Activated naive CD4-positive, alpha-beta T cell treated with anti-CD3 and anti-CD28 coated beads, Interleukin-2, amount 50 U/mL, for 72 hours (primary cell): Measurements from ENCODE around the gene MYDGF. TPM values are rescaled to one million over a fixed set of nuclear protein-coding genes. Genes with fewer than 3 reads are reported as not detected.
"Not testable (repeated sequence)": the region's sequence is repeated elsewhere in the genome, so short reads cannot be mapped to it uniquely, and the experiment has no call there.

ENCODE experiments used
- ATAC-seq, 2 donors: fragments of 150-1000 bp; cut with Tn5 transposase; 2 replicates each; pipeline ENCODE4 v1.10.0; 2021; ENCODE audit warnings: mild to moderate bottlenecking in 2 of 2, moderate library complexity in 2 of 2
- DNase-seq, 2 donors: peaks; one replicate each; pipeline ENCODE4 v3.0.0; 2021 to 2022; ENCODE audit warnings: low spot score in 2 of 2
- H3K27ac Mint-ChIP-seq, 2 donors: one replicate each; pipeline ENCODE4 v1.8.0; 2022; ENCODE audit warnings: mild to moderate bottlenecking in 2 of 2, mixed read lengths in 2 of 2
- H3K36me3 Mint-ChIP-seq, 2 donors: one replicate each; pipeline ENCODE4 v1.8.0; 2022; ENCODE audit warnings: mixed read lengths in 2 of 2
- H3K9me3 Mint-ChIP-seq, 2 donors: one replicate each; pipeline ENCODE4 v1.8.0; 2022; ENCODE audit warnings: mixed read lengths in 2 of 2
- total RNA-seq, 2 donors: library from RNA; stranded (reverse); gene quantifications; one replicate each; pipeline ENCODE4 v1.2.3, GENCODE V29; 2022

The MYDGF gene
- 10 to 100 TPM; 40.2 to 48.5 TPM for total RNA-seq

DNA sequence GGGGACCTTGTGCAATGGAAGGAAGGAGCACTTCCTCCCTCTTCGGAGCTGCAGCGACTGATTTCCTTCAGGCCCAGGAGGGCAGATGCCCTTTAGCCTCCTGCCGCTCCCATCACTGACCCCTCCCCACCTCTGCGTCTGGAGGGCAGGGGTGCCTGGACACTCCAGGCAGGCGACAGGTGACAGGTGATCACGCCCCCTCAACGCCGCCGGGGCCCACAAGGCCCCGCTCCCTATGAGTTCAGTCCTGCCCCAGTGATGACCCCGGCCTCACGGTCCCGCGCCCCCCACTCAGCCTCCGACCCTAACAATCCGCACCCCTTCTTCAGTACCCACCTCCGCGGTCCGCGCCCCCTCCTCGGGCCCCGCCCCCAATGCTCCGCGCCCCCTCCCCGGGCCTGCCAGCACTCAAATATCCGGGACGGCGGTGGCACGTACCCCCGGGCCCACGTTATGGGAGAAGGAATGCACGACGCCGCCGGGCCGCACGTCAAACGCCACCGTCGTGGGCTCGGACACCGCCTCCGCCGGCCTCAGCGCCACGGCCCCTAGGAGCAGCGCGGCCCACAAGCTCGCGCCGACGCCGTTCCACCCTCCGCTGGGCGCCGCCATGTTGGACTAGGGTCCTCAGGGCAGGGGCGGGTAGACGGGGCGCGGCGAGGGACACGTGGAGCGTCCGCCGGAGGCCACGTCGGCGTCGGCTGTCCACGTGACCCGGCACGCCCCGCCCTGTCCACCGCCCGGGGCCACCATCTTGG lies at the start of gene MYDGF:
Gene MYDGF (minus strand): TSS at position 620 of the 758 bp plus-strand sequence. CDS start 8 bp downstream, at position 612.
- DNase-seq (peak; percentile 92 to 94), ATAC-seq (peak; percentile 99 to 100)
- peaks cover 9 to 14% of the 10 kb centered on the region in 2 donors for H3K36me3 Mint-ChIP-seq
- H3K9me3 Mint-ChIP-seq, result no peaks in the 10 kb centered on the region
- H3K27ac Mint-ChIP-seq, result peak within 1 kb of the TSS; percentile 88 to 93

DNA sequence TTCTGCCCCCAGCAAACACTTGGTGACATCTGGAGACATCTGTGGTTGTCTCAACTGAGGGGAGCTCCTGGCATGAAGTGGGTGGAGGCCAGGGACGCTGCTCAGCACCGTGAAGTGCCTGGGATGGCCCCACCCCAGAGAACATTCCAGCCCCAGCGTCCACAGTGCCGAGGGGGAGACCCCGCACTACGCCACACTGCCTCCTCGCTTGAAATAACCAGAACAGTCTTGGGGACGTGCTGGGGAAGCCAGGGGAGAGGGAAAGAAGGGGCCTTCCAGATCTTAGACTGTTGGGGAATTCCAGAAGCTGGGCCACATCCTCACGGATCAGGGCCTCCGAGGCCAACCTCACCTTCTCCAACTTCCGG lies 49.3 kb upstream of the MYDGF start:
- H3K36me3 Mint-ChIP-seq, result peaks cover 9 to 13% of the 10 kb centered on the region in 2 donors
- no peaks in the 10 kb centered on the region for H3K9me3 Mint-ChIP-seq
- ATAC-seq (no peak), DNase-seq (no peak)
- no peak overlapping the region for H3K27ac Mint-ChIP-seq

DNA sequence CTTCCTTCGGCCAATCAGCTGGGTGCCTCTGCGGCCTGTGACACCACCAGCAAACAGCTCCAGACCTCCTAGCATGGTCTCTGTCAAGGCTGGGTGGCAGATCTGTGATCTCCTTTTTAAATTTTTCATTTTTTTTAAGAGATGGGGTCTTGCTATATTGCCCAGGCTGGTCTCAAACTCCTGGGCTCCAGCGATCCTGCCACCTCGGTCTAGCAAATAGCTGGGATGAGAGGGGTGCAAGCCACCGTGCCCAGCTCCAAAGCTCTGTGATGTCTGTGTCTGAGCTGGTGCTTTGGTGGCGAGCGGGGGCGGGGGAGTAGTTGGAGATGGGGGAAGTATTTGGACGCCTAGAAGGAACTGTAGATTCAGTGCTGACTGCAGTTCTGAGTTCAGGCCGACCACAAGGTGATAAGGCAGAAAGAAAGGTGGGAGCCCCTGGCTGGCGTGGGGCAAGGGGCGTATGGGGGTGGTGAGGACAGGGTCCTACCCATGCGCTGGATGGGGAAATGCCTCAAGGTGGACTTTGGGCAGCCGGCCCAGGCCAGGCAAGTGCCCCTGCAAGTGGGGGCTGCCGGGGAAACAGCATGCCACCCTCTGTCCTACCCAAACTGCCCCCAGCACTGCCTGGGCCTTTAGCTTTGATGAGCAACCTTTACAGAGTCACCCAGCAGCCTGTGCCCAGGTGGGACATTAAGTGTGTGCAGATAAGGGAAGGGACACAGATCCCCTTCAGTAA lies 48.0 kb upstream of the MYDGF start:
- DNase-seq (no peak), ATAC-seq (no peak)
- Mint-ChIP-seq H3K36me3 (peaks cover 9 to 11% of the 10 kb centered on the region in 2 donors), H3K27ac (no peak overlapping the region), H3K9me3 (no peaks in the 10 kb centered on the region)

DNA sequence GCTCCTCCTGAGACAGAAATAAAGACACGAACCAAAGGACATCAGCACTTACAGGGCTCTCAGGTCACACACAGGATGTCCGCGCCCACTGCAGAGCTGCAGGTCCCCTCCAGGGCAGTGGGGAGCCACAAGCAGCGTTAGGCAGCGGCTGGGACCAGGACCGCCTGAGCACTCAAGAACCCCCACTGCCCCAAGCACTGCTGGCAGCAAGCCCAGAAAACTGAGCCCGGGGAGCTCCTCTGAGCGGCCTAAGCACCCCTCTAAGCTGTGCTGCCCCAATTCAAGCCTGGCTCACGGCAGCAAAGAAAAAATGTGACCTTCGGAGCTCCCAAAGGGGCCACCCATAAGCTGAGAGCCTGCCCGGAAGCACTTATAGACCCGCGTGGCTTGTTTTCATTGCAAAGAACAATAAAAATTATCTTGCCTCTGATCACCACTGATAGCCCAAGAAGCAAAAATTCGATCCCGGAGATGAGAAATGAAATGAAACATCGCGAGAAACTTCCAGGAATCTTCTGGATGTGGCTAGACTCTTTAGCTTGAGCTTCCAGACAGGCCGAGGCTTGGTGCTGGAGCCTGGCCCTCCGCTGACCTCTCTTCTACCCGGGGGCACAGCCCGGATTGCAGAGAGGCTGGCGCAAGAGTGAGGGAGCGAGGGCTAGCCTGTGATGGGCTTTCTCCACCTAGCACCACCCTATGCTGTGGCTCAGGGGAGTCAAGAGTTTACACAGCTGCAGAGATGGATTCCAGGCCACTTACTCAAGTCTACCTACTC lies 47.2 kb upstream of the MYDGF start:
- DNase-seq (no peak), ATAC-seq (no peak)
- Mint-ChIP-seq H3K9me3 (no peaks in the 10 kb centered on the region), H3K27ac (no peak overlapping the region), H3K36me3 (peaks cover 4 to 5% of the 10 kb centered on the region in 2 donors)

DNA sequence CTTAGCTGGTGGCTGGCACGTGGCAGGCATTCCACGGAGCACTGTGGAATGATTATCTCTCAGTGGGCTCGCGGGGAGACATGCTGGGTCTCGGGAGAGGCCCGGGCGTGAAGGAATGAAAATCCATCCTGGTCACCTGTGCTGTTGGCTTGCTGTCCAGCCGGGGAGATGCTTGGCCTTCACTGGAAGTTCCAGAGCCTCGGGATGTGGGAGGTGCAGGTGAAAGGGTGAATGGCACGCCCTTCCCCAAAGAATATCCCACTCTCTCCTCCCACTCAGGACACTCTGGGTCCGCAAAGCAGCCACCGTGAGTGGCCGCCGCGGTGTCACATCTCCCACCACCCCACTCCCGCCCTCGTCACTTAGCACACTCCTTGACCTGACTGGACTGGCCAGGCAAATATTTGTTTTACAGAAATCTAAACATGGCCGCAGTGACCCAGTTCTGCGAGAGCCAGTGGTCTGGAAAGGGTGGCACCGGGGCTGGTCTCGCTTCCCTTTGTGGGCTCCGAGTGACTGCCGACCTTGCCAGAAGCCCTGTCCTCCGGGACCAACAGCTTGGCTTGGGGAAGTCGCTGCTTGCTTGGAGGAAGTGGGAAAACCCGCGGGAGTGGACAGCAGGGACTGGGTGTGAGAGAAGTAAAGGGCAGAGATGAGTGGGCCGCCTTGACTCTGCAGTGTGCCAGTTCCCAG lies 45.5 kb upstream of the MYDGF start:
- H3K36me3 Mint-ChIP-seq, result peaks cover 5 to 10% of the 10 kb centered on the region in 2 donors
- ATAC-seq, result no peak
- no peaks in the 10 kb centered on the region for H3K9me3 Mint-ChIP-seq
- DNase-seq, result no peak
- no peak overlapping the region for H3K27ac Mint-ChIP-seq

DNA sequence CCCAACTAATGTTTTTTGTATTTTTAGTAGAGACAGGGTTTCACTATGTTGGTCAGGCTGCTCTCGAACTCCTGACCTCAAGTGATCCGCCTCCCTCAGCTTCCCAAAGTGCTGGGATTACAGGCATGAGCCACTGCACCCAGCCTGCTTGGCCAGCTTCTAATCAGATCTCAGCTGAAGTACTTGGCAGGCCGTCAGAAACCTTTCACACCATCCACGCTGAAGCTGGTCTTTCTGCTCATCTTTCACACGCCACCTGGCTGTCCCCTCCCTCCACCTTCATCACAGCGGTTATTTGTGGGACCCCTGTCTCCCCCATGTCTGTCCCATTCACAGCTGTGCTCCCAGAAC lies 45.0 kb upstream of the MYDGF start:
- not testable (repeated sequence) for H3K9me3 Mint-ChIP-seq, DNase-seq, ATAC-seq, H3K36me3 Mint-ChIP-seq, H3K27ac Mint-ChIP-seq

DNA sequence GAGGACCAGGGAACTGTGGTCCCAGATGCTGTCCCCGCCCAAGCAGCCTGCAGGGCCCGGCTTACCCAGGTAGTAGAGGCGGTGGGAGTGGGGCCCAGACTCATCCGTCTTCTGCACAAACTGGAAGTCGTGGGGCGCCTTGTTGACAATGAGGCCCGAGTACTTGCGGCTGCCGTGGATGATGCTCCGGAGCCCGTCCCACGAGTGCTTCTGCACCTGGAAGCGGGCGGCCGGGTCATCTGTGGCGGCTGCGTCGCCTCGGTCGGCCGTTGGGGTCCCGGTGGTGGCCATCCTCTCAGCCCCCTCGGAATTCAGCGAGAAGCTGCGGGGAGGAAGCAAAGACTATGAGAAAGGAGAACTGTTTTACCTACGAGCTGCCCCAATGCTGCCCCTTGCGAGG lies 43.9 kb upstream of the MYDGF start:
- H3K9me3 Mint-ChIP-seq, result no peaks in the 10 kb centered on the region
- DNase-seq (no peak), ATAC-seq (no peak)
- peaks cover 5 to 10% of the 10 kb centered on the region in 2 donors for H3K36me3 Mint-ChIP-seq
- H3K27ac Mint-ChIP-seq, result no peak overlapping the region

DNA sequence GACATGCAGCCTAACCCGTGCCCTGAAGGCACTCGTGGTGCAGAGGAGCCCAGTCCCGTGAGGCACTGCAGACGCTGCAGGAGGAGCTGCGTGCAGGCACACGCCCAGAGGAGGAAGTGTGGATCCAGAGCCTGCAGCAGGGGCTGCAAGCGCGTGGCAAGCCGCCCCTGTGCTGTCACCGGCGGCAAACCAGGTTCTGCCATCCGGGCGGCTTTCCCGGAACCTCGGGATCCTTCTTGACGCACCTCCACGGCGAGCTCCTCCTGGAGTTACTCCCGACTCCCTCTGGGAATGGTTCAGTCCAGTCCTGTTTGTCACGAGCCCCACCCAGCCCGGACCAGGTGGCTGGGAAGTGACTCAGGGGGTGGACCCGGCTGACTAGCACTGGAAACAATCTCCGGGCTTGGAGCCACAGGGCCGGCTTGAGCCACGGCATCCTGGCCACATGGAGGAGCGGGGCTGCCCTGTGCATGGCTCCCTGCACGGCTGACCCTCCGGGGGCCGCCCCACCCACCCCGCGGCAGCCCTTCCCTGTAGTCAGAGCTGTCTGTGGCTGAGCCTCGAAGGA lies 43.3 kb upstream of the MYDGF start:
- no peaks in the 10 kb centered on the region for H3K9me3 Mint-ChIP-seq
- H3K27ac Mint-ChIP-seq, result no peak overlapping the region
- DNase-seq, result no peak
- peaks cover 5 to 10% of the 10 kb centered on the region in 2 donors for H3K36me3 Mint-ChIP-seq
- ATAC-seq, result no peak

DNA sequence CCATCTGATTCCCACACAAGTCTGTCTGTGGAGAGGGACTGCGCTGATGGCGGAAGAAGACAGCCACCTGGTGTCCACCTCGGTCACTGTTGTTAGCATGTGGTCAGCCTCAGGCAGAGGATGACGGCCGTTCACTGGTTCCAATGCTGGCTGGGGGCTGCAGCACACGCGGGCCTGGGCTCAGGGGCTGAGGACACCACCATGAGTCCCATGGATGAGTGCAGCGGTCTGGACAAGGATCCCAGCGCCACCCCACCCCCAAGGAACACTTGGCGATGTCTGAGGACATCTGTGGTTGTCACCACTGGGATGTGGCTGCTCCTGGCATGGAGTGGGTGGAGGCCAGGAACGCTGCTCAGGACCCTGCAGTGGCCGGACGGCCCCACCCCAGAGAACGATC lies 42.6 kb upstream of the MYDGF start:
- no peaks in the 10 kb centered on the region for H3K9me3 Mint-ChIP-seq
- H3K27ac Mint-ChIP-seq, result no peak overlapping the region
- ATAC-seq (no peak), DNase-seq (no peak)
- peaks cover 5 to 10% of the 10 kb centered on the region in 2 donors for H3K36me3 Mint-ChIP-seq

DNA sequence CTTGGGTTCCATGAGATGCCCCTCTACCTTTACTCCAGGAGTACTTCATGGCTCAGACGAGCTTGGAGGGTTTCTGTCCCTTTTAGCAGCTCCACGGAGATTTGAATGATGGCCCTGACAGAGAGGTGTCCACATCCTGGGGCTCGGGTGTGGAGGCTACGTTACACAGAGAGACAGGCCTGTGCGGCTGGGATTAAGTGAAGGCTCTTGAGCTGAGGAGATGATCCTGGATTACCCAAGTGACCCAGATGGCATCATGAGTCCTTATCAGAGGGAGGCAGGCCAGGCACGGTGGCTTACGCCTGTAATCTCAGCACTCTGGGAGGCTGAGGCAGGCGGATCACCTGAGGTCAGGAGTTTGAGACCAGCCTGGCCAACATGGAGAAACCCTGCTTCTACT lies 41.1 kb upstream of the MYDGF start:
- DNase-seq (no peak), ATAC-seq (no peak)
- peaks cover 5 to 6% of the 10 kb centered on the region in 2 donors for H3K36me3 Mint-ChIP-seq
- H3K27ac Mint-ChIP-seq, result peak overlapping the region in 1 of 2 donors; percentile 79
- H3K9me3 Mint-ChIP-seq, result no peaks in the 10 kb centered on the region

DNA sequence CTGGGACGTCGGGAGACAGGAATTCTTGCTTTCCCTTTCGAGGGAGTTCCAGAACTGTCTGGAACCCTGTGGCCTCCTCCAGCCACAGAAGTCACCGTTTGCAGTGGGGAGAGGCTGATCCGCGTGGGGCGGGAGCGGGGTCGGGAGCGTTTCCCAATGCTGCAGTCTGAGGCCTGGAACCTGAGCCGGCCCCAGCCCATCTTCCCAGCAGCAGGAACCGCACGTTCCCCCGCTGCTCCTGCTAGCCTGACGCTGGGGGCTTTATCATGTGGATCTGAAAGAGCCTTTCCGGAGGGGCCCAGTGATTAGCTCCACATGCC lies 40.1 kb upstream of the MYDGF start:
- Mint-ChIP-seq H3K9me3 (no peaks in the 10 kb centered on the region), H3K36me3 (peaks cover 5 to 6% of the 10 kb centered on the region in 2 donors), H3K27ac (no peak overlapping the region)
- DNase-seq (no peak), ATAC-seq (no peak)

DNA sequence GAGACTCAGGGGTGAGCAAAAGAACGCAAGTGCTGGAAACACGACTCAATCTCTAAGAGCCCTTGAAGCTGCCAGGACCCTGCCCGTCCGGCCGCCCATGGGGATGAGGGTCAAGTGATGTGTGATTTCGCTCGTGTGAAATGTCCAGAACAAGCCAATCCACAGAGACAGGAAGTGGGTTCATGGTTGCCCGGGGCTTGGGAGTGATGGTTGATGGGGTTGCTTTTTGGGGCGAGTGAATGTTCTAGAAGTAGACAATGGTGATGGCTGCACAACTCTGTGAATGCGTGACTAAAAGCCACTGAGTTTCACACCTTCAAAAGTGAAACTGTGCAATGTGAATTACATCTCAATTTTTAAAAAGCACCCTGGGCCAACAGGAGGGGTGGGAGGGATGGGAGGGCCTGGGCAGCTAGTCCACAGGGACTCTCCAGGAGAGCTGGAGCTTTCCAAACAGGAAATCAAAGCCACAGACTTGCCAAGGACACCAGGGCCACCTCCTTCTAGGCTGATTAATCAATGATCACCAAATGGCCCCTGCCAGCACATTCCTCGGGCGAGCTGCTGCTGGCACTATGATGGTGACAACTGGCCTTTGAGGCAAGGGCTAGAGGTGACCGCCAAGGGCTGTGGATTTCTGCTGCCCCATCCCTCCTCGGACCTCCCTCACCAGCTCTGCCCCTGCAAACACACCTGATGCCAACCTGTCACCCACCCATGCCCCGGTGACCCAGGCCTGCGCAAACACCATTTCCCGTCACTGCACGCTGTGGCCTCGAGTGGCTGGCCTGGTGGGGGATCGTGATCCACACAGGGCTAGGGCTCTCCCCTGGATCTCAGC lies 39.5 kb upstream of the MYDGF start:
- no peak for ATAC-seq
- peaks cover 5 to 6% of the 10 kb centered on the region in 2 donors for H3K36me3 Mint-ChIP-seq
- peak overlapping the region; percentile 8 to 94 for H3K27ac Mint-ChIP-seq

DNA sequence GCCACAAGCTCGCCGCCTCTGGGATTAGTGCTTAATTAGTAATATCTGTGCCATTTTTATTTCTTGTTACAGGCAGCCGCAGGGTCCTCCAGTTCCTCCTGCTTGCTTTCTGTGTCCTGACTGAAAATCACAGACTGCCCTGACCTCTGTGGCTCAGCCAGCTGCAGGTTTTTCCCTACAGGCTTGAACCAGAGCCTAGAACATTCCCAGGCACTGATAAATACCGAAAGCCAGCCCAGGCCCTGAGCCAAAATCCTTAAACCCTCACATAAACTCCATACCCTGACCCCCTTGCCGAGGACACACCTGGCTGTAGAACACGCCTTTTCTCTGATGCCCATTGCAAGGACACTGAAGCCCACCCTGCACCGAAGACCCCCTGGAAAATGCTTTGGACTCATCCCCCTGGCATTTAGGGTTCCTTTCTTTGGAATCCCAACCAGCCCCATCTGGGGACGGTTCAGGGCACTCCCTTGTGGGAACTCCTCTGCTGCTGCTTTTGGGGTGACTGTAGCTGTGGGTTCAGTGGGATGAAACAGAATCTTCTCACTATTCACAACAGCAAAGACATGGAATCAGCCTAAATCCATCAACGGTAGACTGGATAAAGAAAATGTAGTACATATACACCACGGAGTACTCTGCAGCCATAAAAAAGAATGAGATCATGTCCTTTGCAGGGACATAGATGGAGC lies 38.0 kb upstream of the MYDGF start:
- ATAC-seq, result no peak
- Mint-ChIP-seq H3K27ac (peak overlapping the region; percentile 8 to 34), H3K36me3 (peaks cover 0 to 6% of the 10 kb centered on the region in 2 donors), H3K9me3 (no peaks in the 10 kb centered on the region)
- DNase-seq, result no peak

More for the DNA sequence above, 39.5 kb upstream of the MYDGF start:
- no peak for DNase-seq
- H3K9me3 Mint-ChIP-seq, result no peaks in the 10 kb centered on the region

DNA sequence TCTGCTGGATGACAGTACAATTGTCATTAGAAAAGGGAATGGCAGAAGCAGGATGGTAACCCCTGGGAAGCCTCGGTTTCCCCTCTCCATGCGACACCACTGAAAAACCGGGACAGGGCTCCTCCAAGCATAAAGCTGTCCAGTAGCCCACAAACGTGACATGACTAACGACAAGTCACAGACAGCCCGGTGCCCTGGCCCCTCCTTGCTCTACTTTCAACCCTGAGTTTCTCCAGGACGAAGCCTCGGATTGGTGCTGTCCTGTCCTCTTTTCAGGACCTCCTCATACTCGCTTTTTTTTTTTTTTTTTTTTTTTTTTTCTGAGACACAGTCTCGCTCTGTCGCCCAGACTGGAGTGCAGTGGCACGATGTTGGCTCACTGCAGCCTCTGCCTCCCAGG lies 37.2 kb upstream of the MYDGF start:
- H3K9me3 Mint-ChIP-seq, result no peaks in the 10 kb centered on the region
- H3K36me3 Mint-ChIP-seq, result peaks cover 0 to 6% of the 10 kb centered on the region in 2 donors
- ATAC-seq, result no peak
- DNase-seq, result no peak
- no peak overlapping the region for H3K27ac Mint-ChIP-seq

DNA sequence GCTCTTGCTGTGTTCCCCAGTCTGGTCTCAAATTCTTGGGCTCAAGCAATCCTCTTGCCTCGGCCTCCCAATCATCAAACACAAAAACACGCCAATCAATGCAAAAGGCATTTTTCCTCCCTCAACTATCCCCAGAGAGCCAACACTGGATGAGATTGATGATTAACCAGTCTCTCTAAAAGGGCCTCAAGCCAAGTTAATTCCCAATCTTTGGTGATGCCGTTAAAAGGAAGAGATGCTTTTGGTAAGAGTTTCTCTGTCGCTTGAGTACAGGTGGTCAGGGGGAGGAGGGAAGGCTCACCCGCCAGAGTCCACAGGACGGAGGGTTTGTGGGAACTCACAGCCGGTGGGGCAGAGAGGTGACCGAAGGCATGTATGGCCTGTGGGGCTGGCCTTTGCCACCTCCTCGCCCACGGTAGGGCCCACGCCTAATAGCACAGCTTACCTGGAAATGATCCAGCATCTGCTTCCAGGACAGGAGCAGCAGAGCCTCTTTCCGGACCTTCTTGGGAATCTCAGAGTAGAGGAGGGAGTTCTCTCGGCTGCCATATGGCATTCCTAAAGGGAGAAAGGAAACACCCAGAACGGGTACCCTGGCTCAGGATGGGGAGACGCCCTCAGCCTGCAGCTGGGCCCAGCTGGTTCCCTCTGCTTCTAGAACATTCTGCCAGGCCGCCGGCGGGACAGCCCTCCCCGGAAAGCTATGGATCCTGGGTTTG lies 35.4 kb upstream of the MYDGF start:
- Mint-ChIP-seq H3K36me3 (no peaks in the 10 kb centered on the region), H3K9me3 (no peaks in the 10 kb centered on the region), H3K27ac (peak overlapping the region; percentile 46 to 72)
- ATAC-seq (no peak), DNase-seq (no peak)
